ENCODE data around the gene PJVK. TPM values are rescaled to one million over a fixed set of nuclear protein-coding genes. Genes with fewer than 3 reads are reported as not detected.

The PJVK gene
- total RNA-seq, 1 donor = 1.3 TPM

DNA sequence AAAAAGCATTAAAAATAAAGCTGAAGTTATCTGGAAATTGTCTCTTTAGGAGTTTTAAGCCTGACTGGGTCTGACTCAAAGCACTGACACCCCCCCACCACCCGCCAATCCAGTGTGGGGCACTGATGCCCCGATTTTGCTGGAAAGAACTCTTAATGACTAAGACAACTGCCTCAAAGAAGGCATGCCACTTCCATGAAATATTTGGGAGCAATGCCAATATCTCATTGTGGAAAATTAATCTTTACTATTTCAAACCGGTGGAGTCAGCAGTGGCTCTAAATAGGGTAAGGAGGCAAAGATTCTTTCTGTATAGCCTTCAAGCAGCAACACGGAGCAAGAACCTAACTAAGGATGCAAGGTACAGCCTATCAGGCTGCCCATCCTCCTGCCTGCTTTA, 22.8 kb downstream of the PJVK start:
- no peak for DNase-seq (ENCODE audit: low read depth)
- TF ChIP-seq, protein P1, sequence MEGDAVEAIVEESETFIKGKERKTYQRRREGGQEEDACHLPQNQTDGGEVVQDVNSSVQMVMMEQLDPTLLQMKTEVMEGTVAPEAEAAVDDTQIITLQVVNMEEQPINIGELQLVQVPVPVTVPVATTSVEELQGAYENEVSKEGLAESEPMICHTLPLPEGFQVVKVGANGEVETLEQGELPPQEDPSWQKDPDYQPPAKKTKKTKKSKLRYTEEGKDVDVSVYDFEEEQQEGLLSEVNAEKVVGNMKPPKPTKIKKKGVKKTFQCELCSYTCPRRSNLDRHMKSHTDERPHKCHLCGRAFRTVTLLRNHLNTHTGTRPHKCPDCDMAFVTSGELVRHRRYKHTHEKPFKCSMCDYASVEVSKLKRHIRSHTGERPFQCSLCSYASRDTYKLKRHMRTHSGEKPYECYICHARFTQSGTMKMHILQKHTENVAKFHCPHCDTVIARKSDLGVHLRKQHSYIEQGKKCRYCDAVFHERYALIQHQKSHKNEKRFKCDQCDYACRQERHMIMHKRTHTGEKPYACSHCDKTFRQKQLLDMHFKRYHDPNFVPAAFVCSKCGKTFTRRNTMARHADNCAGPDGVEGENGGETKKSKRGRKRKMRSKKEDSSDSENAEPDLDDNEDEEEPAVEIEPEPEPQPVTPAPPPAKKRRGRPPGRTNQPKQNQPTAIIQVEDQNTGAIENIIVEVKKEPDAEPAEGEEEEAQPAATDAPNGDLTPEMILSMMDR (IDR thresholded peaks at IDR 0.05; ENCODE audit: insufficient read depth, low read depth, low read length) = no peak
- no peak overlapping the region for H3K4me3 ChIP-seq (ENCODE audit: low read depth, low read length)

DNA sequence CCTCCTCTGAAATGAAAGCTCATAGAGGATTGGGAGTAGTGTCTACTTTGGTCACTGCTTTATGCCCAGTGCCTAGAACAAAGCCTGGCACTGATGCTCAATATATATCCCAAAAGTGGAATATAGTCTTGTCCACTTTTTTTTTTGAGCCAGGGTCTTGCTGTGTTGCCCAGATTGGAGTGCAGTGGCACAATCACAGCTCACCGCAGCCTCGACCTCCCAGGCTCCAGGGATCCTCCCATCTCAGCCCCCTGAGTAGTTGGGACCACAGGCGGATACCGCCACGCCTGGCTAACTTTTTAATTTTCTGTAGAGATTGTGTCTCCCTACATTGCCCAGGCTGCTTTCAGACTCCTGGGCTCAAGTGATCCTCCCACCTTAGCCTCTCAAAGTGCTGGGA, 23.4 kb downstream of the PJVK start:
- no peak overlapping the region for H3K4me3 ChIP-seq (ENCODE audit: low read depth, low read length)
- DNase-seq (ENCODE audit: low read depth) = no peak
- TF ChIP-seq, protein P1 (IDR thresholded peaks at IDR 0.05; ENCODE audit: insufficient read depth, low read depth, low read length) = no peak

- no peak for DNase-seq (ENCODE audit: low read depth)
- TF ChIP-seq, protein P1 (IDR thresholded peaks at IDR 0.05; ENCODE audit: insufficient read depth, low read depth, low read length) = no peak
- H3K4me3 ChIP-seq (ENCODE audit: low read depth, low read length) = no peak overlapping the region
Observed at GRCh38 chr2:178476477-178476876, 25.3 kb downstream of the PJVK start.

- no peak for DNase-seq (ENCODE audit: low read depth)
Observed at GRCh38 chr2:178477443-178478129, 26.4 kb downstream of the PJVK start.

DNA sequence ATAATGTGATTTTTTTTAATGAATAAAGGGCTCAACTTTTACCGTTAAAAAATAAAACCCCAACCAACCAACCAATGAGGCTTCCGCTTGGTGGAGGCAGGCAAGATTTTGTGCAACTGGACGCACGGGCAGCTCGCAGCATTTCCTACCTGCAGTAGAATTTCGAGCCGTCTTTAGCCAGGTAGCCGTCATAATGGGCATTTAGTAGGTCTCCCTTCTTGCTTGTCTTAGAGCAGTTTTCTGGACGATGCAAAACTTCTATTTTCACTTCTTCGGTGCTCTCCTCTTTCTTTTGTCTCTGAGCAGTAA, 26.9 kb downstream of the PJVK start:
- TF ChIP-seq, protein P1 (IDR thresholded peaks at IDR 0.05; ENCODE audit: insufficient read depth, low read depth, low read length) = no peak
- H3K4me3 ChIP-seq (ENCODE audit: low read depth, low read length) = peak overlapping the region; percentile 78
- no peak for DNase-seq (ENCODE audit: low read depth)

More at GRCh38 chr2:178477443-178478129, 26.4 kb downstream of the PJVK start:
- TF ChIP-seq, protein P1 (IDR thresholded peaks at IDR 0.05; ENCODE audit: insufficient read depth, low read depth, low read length) = no peak
- peak overlapping the region; percentile 78 for H3K4me3 ChIP-seq (ENCODE audit: low read depth, low read length)

- TF ChIP-seq, protein P1 (IDR thresholded peaks at IDR 0.05; ENCODE audit: insufficient read depth, low read depth, low read length) = peak; percentile 65
- H3K4me3 ChIP-seq (ENCODE audit: low read depth, low read length) = peak within 1 kb of the TSS; percentile 78
- peak; percentile 87 for DNase-seq (ENCODE audit: low read depth)
Observed at GRCh38 chr2:178478439-178479274, 27.5 kb downstream of the PJVK start, which contains the start of gene FKBP7. TSS of gene FKBP7 (minus strand) at chr2:178478600. CDS start at chr2:178478499, 101 bp downstream.
